ENCODE data around the gene APC2. TPM values are rescaled to one million over a fixed set of nuclear protein-coding genes. Genes with fewer than 3 reads are reported as not detected.
A peak's percentile ranks its signal among the peaks of the same experiment; 100 is the strongest.
"Not testable (repeated sequence)": the region's sequence is repeated elsewhere in the genome, so short reads cannot be mapped to it uniquely, and the experiment has no call there.

APC2 gene
- polyA plus RNA-seq, 4 donors = 0.58 to 2.1 (median 0.81) TPM; not detected in 1

DNA sequence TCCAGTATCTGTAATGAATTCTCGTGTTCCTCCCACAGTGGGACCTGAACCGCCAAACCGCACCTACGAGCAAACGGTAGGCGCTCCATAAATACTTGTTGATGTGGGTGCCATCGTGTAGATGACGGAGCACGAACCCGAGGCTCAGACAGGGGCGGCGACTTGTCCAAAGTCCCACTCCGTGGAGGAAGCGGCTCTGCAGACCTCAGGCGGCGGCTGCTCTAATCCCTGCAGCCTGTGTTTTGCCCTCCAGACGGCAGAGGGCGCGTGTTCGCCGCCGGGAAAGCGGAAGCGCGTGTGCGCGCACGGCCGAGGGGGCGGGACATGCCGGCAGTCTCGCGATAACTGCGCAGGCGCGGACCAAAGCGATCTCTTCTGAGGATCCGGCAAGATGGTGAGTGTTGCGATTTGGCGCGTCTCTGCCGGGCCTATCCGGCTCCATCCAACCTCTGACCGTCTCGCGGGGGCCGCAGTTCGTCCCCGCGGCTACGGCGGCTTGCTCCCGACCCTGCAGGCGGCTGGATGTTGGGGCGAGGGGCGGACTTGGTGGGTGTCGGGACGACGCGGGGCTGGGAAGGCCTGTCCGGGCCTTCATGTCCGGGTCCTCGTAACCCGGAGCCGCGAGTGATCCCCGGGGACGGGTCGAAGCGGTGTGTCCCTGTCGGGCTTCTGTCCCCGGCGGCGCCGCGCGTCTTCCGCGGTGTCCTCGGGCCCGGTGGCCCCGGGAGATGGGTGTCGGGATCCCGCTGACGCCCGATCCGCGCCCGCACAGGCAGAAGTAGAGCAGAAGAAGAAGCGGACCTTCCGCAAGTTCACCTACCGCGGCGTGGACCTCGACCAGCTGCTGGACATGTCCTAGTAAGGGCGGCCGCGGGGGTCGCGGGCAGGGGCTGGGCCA, 11.6 kb upstream of the APC2 start, which contains the start of gene RPS15:
Gene RPS15 (plus strand): TSS at position 362 of the 898 bp plus-strand sequence. CDS start 30 bp downstream, at position 392.
- Histone ChIP-seq H3K27me3 (ENCODE audit: control insufficient read depth in 3 of 3, insufficient read depth in 3 of 3, low read length in 3 of 3) (no peaks in the 10 kb centered on the region), H3K4me1 (ENCODE audit: control insufficient read depth in 3 of 3, insufficient read depth in 2 of 3, low read depth in 1 of 3, low read length in 2 of 3) (peaks cover 0 to 12% (median 2%) of the 10 kb centered on the region in 3 donors), H3K27ac (ENCODE audit: low read depth in 1 of 3, low read length in 2 of 3) (peak within 1 kb of the TSS; percentile 66 to 96 (median 92)), H3K36me3 (ENCODE audit: control insufficient read depth in 3 of 3, insufficient read depth in 2 of 3, low read depth in 1 of 3, low read length in 3 of 3) (peaks cover 3 to 72% (median 29%) of the 10 kb centered on the region in 3 donors), H3K4me3 (ENCODE audit: low read depth in 1 of 3, low read length in 3 of 3) (peak within 1 kb of the TSS; percentile 74 to 100 (median 99)), H3K9me3 (ENCODE audit: control insufficient read depth in 2 of 2, insufficient read depth in 1 of 2, low read depth in 1 of 2, low read length in 1 of 2) (no peaks in the 10 kb centered on the region)
- DNase-seq (peak; percentile 96 to 100), FAIRE-seq (no peak)
- 0 to 1% (median 1%) methylated on average over 85 to 100 of the region's 100 CpGs for WGBS, 3 donors

- Histone ChIP-seq H3K27me3 (ENCODE audit: control insufficient read depth in 3 of 3, insufficient read depth in 3 of 3, low read length in 3 of 3) (no peaks in the 10 kb centered on the region), H3K36me3 (ENCODE audit: control insufficient read depth in 3 of 3, insufficient read depth in 2 of 3, low read depth in 1 of 3, low read length in 3 of 3) (peaks cover 3 to 67% (median 24%) of the 10 kb centered on the region in 3 donors), H3K9me3 (ENCODE audit: control insufficient read depth in 2 of 2, insufficient read depth in 1 of 2, low read depth in 1 of 2, low read length in 1 of 2) (no peaks in the 10 kb centered on the region), H3K4me1 (ENCODE audit: control insufficient read depth in 3 of 3, insufficient read depth in 2 of 3, low read depth in 1 of 3, low read length in 2 of 3) (peaks cover 0 to 14% (median 2%) of the 10 kb centered on the region in 3 donors), H3K4me3 (ENCODE audit: low read depth in 1 of 3, low read length in 3 of 3) (peak overlapping the region; percentile 74 to 100 (median 99)), H3K27ac (ENCODE audit: low read depth in 1 of 3, low read length in 2 of 3) (peak overlapping the region in 2 of 3 donors; percentile 92 to 96)
- DNase-seq (no peak), FAIRE-seq (no peak)
- 0 to 1% (median 0%) methylated on average over 21 to 26 of the region's 26 CpGs for WGBS, 3 donors
These were observed 11.0 kb upstream of the APC2 start for GRCh38 chr19:1438933-1439354.

DNA sequence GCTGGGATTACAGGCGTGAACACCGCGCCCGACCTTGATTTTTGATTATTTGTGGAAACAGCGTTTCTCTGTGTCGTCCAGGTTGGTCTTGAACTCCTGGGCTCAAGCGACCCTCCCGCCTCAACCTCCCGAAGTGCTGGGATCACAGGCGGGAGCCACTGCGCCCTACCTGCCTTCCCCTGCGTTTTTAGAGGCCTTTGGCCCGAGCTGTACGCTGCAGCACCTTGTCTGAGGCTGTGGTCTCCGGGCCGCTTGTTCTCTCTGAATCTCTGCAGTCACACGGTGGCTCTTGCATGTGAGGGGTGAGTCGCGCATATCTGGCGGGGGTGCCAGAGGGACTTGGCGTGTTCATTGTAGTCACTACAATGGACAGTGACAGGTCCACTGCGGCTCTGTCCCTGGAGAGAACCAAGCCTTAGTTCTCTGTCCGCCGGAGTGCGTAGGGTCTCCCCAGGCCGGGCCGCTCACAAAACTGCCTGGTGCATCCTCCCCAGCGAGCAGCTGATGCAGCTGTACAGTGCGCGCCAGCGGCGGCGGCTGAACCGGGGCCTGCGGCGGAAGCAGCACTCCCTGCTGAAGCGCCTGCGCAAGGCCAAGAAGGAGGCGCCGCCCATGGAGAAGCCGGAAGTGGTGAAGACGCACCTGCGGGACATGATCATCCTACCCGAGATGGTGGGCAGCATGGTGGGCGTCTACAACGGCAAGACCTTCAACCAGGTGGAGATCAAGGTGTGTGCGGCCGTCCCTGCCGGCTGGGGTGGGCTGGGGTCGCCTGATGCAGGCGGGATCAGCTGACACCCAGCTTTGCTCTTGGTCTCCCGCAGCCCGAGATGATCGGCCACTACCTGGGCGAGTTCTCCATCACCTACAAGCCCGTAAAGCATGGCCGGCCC, 10.2 kb upstream of the APC2 start:
- DNase-seq; H3K27me3 ChIP-seq (ENCODE audit: control insufficient read depth in 3 of 3, insufficient read depth in 3 of 3, low read length in 3 of 3); H3K9me3 ChIP-seq (ENCODE audit: control insufficient read depth in 2 of 2, insufficient read depth in 1 of 2, low read depth in 1 of 2, low read length in 1 of 2); H3K27ac ChIP-seq (ENCODE audit: low read depth in 1 of 3, low read length in 2 of 3); FAIRE-seq: not testable (repeated sequence)
- Histone ChIP-seq H3K4me1 (ENCODE audit: control insufficient read depth in 3 of 3, insufficient read depth in 2 of 3, low read depth in 1 of 3, low read length in 2 of 3) (peaks cover 0 to 21% (median 2%) of the 10 kb centered on the region in 3 donors), H3K4me3 (ENCODE audit: low read depth in 1 of 3, low read length in 3 of 3) (peak overlapping the region in 2 of 3 donors; percentile 74 to 100), H3K36me3 (ENCODE audit: control insufficient read depth in 3 of 3, insufficient read depth in 2 of 3, low read depth in 1 of 3, low read length in 3 of 3) (peaks cover 3 to 60% (median 17%) of the 10 kb centered on the region in 3 donors)
- WGBS, 3 donors = 70 to 77% (median 75%) methylated on average over 57 of the region's 57 CpGs

- H3K9me3 ChIP-seq (ENCODE audit: control insufficient read depth in 2 of 2, insufficient read depth in 1 of 2, low read depth in 1 of 2, low read length in 1 of 2) = no peaks in the 10 kb centered on the region
- H3K27ac ChIP-seq (ENCODE audit: low read depth in 1 of 3, low read length in 2 of 3) = no peak overlapping the region
- no peak for DNase-seq
- WGBS, 3 donors = 83 to 89% (median 84%) methylated on average over 13 to 15 of the region's 15 CpGs
- H3K36me3 ChIP-seq (ENCODE audit: control insufficient read depth in 3 of 3, insufficient read depth in 2 of 3, low read depth in 1 of 3, low read length in 3 of 3) = peaks cover 3 to 55% (median 17%) of the 10 kb centered on the region in 3 donors
- no peak overlapping the region for H3K4me3 ChIP-seq (ENCODE audit: low read depth in 1 of 3, low read length in 3 of 3)
- no peak for FAIRE-seq
- H3K27me3 ChIP-seq (ENCODE audit: control insufficient read depth in 3 of 3, insufficient read depth in 3 of 3, low read length in 3 of 3) = peaks cover 0 to 4% (median 0%) of the 10 kb centered on the region in 3 donors
- peaks cover 0 to 26% (median 2%) of the 10 kb centered on the region in 3 donors for H3K4me1 ChIP-seq (ENCODE audit: control insufficient read depth in 3 of 3, insufficient read depth in 2 of 3, low read depth in 1 of 3, low read length in 2 of 3)
These were observed 9.5 kb upstream of the APC2 start for GRCh38 chr19:1440418-1440801.

DNA sequence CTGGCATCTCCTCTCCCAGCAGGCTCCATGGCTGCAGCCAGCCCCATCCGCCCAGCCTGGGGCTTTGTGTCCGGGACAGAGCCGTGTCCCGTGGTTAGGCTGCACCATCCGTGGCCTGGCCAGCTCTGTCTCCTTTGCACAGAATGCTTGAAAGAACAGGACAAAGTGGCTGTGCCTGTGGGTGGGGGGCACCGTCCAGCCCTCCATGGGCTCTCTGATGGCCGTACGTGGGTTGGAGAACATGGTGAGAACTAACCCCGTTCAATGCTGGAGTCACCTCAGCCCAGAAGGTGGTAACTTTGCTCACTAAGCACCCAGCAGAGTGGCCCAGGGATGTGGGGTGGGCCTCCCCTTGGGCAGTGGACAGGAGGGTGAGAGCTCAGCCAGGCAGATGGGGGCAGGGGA, 8.9 kb upstream of the APC2 start:
- Histone ChIP-seq H3K4me3 (ENCODE audit: low read depth in 1 of 3, low read length in 3 of 3) (no peak overlapping the region), H3K27ac (ENCODE audit: low read depth in 1 of 3, low read length in 2 of 3) (no peak overlapping the region), H3K4me1 (ENCODE audit: control insufficient read depth in 3 of 3, insufficient read depth in 2 of 3, low read depth in 1 of 3, low read length in 2 of 3) (peaks cover 0 to 28% (median 4%) of the 10 kb centered on the region in 3 donors), H3K27me3 (ENCODE audit: control insufficient read depth in 3 of 3, insufficient read depth in 3 of 3, low read length in 3 of 3) (peaks cover 0 to 9% (median 0%) of the 10 kb centered on the region in 3 donors), H3K36me3 (ENCODE audit: control insufficient read depth in 3 of 3, insufficient read depth in 2 of 3, low read depth in 1 of 3, low read length in 3 of 3) (peaks cover 3 to 51% (median 17%) of the 10 kb centered on the region in 3 donors), H3K9me3 (ENCODE audit: control insufficient read depth in 2 of 2, insufficient read depth in 1 of 2, low read depth in 1 of 2, low read length in 1 of 2) (no peaks in the 10 kb centered on the region)
- FAIRE-seq (no peak), DNase-seq (no peak)
- WGBS, 3 donors = 85 to 91% (median 90%) methylated on average over 9 of the region's 9 CpGs

GRCh38 chr19:1441677-1442438, 8.1 kb upstream of the APC2 start:
- Histone ChIP-seq H3K36me3 (ENCODE audit: control insufficient read depth in 3 of 3, insufficient read depth in 2 of 3, low read depth in 1 of 3, low read length in 3 of 3) (peaks cover 3 to 44% (median 17%) of the 10 kb centered on the region in 3 donors), H3K27ac (ENCODE audit: low read depth in 1 of 3, low read length in 2 of 3) (no peak overlapping the region), H3K27me3 (ENCODE audit: control insufficient read depth in 3 of 3, insufficient read depth in 3 of 3, low read length in 3 of 3) (peaks cover 0 to 17% (median 4%) of the 10 kb centered on the region in 3 donors), H3K9me3 (ENCODE audit: control insufficient read depth in 2 of 2, insufficient read depth in 1 of 2, low read depth in 1 of 2, low read length in 1 of 2) (no peaks in the 10 kb centered on the region), H3K4me1 (ENCODE audit: control insufficient read depth in 3 of 3, insufficient read depth in 2 of 3, low read depth in 1 of 3, low read length in 2 of 3) (peaks cover 0 to 32% (median 4%) of the 10 kb centered on the region in 3 donors), H3K4me3 (ENCODE audit: low read depth in 1 of 3, low read length in 3 of 3) (no peak overlapping the region)
- FAIRE-seq = no peak
- WGBS, 3 donors = 85 to 89% (median 86%) methylated on average over 25 of the region's 25 CpGs
- DNase-seq = no peak

DNA sequence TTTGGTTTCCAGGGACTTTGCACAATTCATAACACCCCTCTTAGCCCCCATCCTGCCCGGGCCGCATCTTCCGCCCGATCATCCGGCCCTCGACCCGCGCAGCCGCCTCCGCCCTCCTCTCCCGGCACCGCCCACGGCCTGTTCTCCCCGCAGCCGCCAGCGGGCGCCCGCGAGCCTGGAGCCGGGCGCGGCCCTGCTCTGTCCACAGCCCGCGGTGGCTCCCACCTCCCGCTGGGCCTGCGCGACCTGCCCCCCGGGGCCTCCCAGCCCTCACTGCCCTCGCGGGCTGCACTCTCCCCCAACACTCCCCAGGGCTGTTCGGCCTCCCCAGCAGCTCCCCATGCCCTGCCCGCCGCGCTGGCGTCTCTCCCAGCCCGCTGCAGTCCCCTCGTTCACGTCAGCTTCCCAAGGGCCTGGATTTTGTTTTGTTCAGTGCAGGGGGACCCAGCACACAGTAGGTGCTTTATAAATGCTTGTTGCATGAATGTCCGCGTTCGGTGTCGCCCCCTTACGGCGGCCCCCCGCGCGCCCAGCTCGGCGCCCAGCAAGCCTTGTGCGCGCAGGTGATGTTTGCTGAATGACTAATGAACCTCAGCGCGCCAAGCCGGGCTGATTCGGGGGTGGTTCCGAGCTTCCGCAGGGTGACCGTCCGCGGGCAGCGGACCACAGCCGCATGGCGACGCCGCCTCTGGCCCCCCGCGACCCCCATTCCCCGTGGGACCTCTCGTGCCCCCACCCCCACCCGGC, 4.6 kb upstream of the APC2 start:
- Histone ChIP-seq H3K9me3 (ENCODE audit: control insufficient read depth in 2 of 2, insufficient read depth in 1 of 2, low read depth in 1 of 2, low read length in 1 of 2) (no peaks in the 10 kb centered on the region), H3K36me3 (ENCODE audit: control insufficient read depth in 3 of 3, insufficient read depth in 2 of 3, low read depth in 1 of 3, low read length in 3 of 3) (peaks cover 3 to 31% (median 14%) of the 10 kb centered on the region in 3 donors), H3K27ac (ENCODE audit: low read depth in 1 of 3, low read length in 2 of 3) (peak overlapping the region in 2 of 3 donors; percentile 17 to 21), H3K4me3 (ENCODE audit: low read depth in 1 of 3, low read length in 3 of 3) (peak overlapping the region; percentile 5 to 40 (median 39)), H3K4me1 (ENCODE audit: control insufficient read depth in 3 of 3, insufficient read depth in 2 of 3, low read depth in 1 of 3, low read length in 2 of 3) (peaks cover 0 to 21% (median 2%) of the 10 kb centered on the region in 3 donors), H3K27me3 (ENCODE audit: control insufficient read depth in 3 of 3, insufficient read depth in 3 of 3, low read length in 3 of 3) (peaks cover 3 to 49% (median 32%) of the 10 kb centered on the region in 3 donors)
- DNase-seq (peak; percentile 72 to 89), FAIRE-seq (no peak)
- WGBS, 3 donors = 1 to 2% (median 2%) methylated on average over 48 to 70 of the region's 70 CpGs

Data from small intestine (tissue), 7 donors.